Peyer's patch (tissue), 4 donors: ENCODE data around the gene TBCB. TPM values are rescaled to one million over a fixed set of nuclear protein-coding genes. Genes with fewer than 3 reads are reported as not detected.
"Not testable (repeated sequence)": the region's sequence is repeated elsewhere in the genome, so short reads cannot be mapped to it uniquely, and the experiment has no call there.

ENCODE experiments used
- DNase-seq, 3 donors: peaks; one replicate each; pipeline ENCODE4 v3.0.0-alpha.2; 2017 to 2019
- H3K27ac ChIP-seq, 4 donors: fragments of 200-600 bp; sonication (generic); one replicate each; pipeline ENCODE4 v1.5.1; 2016 to 2019
- H3K27me3 ChIP-seq, 2 donors: fragments of 200-600 bp; sonication (generic); one replicate each; pipeline ENCODE4 v1.5.1; 2019
- H3K36me3 ChIP-seq, 3 donors: fragments of 200-600 bp; sonication (generic); one replicate each; pipeline ENCODE4 v1.5.1; 2016 to 2019
- H3K4me1 ChIP-seq, 4 donors: fragments of 200-600 bp; sonication (generic); one replicate each; pipeline ENCODE4 v1.5.1; 2016 to 2019
- H3K4me3 ChIP-seq, 4 donors: fragments of 200-600 bp; sonication (generic); 1 replicate in 3 of 4; 2 replicates in 1 of 4; pipeline ENCODE4 v1.5.1; 2016 to 2019; ENCODE audit warnings: mild to moderate bottlenecking in 1 of 4
- H3K9me3 ChIP-seq, 4 donors: fragments of 200-600 bp; sonication (generic); one replicate each; pipeline ENCODE4 v1.5.1; 2016 to 2019; ENCODE audit warnings: mild to moderate bottlenecking in 1 of 4
- CTCF ChIP-seq, 6 experiments: fragments of 450-650 bp in 4 of 6; fragments of 200-600 bp in 2 of 6; sonication (generic) in 1 of 6; IDR thresholded peaks; one replicate each; pipeline ENCODE4 v1.5.1; 2017 to 2019; ENCODE audit warnings: antibody characterized with exemption in 6 of 6, mild to moderate bottlenecking in 3 of 6, moderate library complexity in 1 of 6
- POLR2A ChIP-seq, 2 donors: fragments of 450-650 bp; IDR thresholded peaks; one replicate each; pipeline ENCODE4 v1.5.1; 2017; ENCODE audit warnings: antibody characterized with exemption in 2 of 2, mild to moderate bottlenecking in 2 of 2, moderate library complexity in 2 of 2
- total RNA-seq, 4 donors: library from RNA; depleted of rRNA; stranded (reverse); fragments of >200 nt; gene quantifications; one replicate each; pipeline ENCODE4 v1.1.0, GENCODE V29; 2016

The TBCB gene
- total RNA-seq, 4 donors from 2014 or later: 59.7 to 81.7 (median 69.1) TPM

- no peak for DNase-seq
- Histone ChIP-seq H3K27ac (no peak overlapping the region), H3K27me3 (no peaks in the 10 kb centered on the region), H3K4me1 (peaks cover 0 to 5% (median 2%) of the 10 kb centered on the region in 4 donors), H3K4me3 (no peak overlapping the region), H3K9me3 (no peaks in the 10 kb centered on the region), H3K36me3 (peaks cover 0 to 52% (median 0%) of the 10 kb centered on the region in 3 donors)
- TF ChIP-seq POLR2A (IDR thresholded peaks at IDR 0.05) (no peak), CTCF (IDR thresholded peaks at IDR 0.05) (no peak)
These were observed 10.3 kb downstream of the TBCB start for GRCh38 chr19:36125557-36125956.

- peak in 2 of 3 donors; percentile 77 to 78 for DNase-seq
- no peak for TF ChIP-seq CTCF (IDR thresholded peaks at IDR 0.05)
- TF ChIP-seq POLR2A (IDR thresholded peaks at IDR 0.05): no peak
- H3K27me3 ChIP-seq: no peaks in the 10 kb centered on the region
- H3K9me3 ChIP-seq: no peaks in the 10 kb centered on the region
- peak overlapping the region; percentile 82 to 92 (median 90) for H3K27ac ChIP-seq
- peak overlapping the region; percentile 52 to 60 (median 54) for H3K4me3 ChIP-seq
- peaks cover 0 to 26% (median 0%) of the 10 kb centered on the region in 3 donors for H3K36me3 ChIP-seq
- H3K4me1 ChIP-seq: peaks cover 0 to 5% (median 2%) of the 10 kb centered on the region in 4 donors
These were observed 13.1 kb downstream of the TBCB start for GRCh38 chr19:36128392-36128736.

GRCh38 chr19:36131221-36131620 is 16.0 kb downstream of the TBCB start:
- not testable (repeated sequence) for H3K4me1 ChIP-seq, H3K9me3 ChIP-seq, H3K27me3 ChIP-seq, DNase-seq, H3K4me3 ChIP-seq, H3K27ac ChIP-seq, H3K36me3 ChIP-seq

GRCh38 chr19:36134867-36135266 is 19.6 kb downstream of the TBCB start:
- H3K4me1 ChIP-seq: not testable (repeated sequence)

GRCh38 chr19:36136964-36137686 is 21.9 kb downstream of the TBCB start:
- peaks cover 0 to 17% (median 5%) of the 10 kb centered on the region in 4 donors for H3K4me1 ChIP-seq
- no peak for TF ChIP-seq CTCF (IDR thresholded peaks at IDR 0.05)
- TF ChIP-seq POLR2A (IDR thresholded peaks at IDR 0.05): peak; percentile 42 to 46
- peak in 2 of 3 donors; percentile 75 to 79 for DNase-seq
- no peaks in the 10 kb centered on the region for H3K27me3 ChIP-seq
- H3K4me3 ChIP-seq: peak overlapping the region in 1 of 4 donors; percentile 1
- H3K27ac ChIP-seq: peak overlapping the region in 3 of 4 donors; percentile 53 to 78 (median 66)
- peaks cover 0 to 6% (median 0%) of the 10 kb centered on the region in 3 donors for H3K36me3 ChIP-seq
- H3K9me3 ChIP-seq: no peaks in the 10 kb centered on the region

More at GRCh38 chr19:36134867-36135266, 19.6 kb downstream of the TBCB start:
- not testable (repeated sequence) for H3K4me3 ChIP-seq, H3K27me3 ChIP-seq, H3K9me3 ChIP-seq, H3K36me3 ChIP-seq, H3K27ac ChIP-seq, DNase-seq

GRCh38 chr19:36139120-36139472 is 23.8 kb downstream of the TBCB start:
- H3K36me3 ChIP-seq: peaks cover 0 to 25% (median 0%) of the 10 kb centered on the region in 3 donors
- peak overlapping the region; percentile 93 to 99 (median 97) for H3K27ac ChIP-seq
- TF ChIP-seq CTCF (IDR thresholded peaks at IDR 0.05) (no peak), POLR2A (IDR thresholded peaks at IDR 0.05) (no peak)
- H3K9me3 ChIP-seq: no peaks in the 10 kb centered on the region
- H3K4me3 ChIP-seq: peak overlapping the region; percentile 69 to 86 (median 82)
- DNase-seq: no peak
- no peaks in the 10 kb centered on the region for H3K27me3 ChIP-seq
- peaks cover 0 to 18% (median 5%) of the 10 kb centered on the region in 4 donors for H3K4me1 ChIP-seq
